Activated CD8-positive, alpha-beta T cell treated with anti-CD3 and anti-CD28 coated beads for 36 hours (primary cell): Measurements from ENCODE around the gene OXCT2. TPM values are rescaled to one million over a fixed set of nuclear protein-coding genes. Genes with fewer than 3 reads are reported as not detected.
"Not testable (repeated sequence)": the region's sequence is repeated elsewhere in the genome, so short reads cannot be mapped to it uniquely, and the experiment has no call there.

ENCODE experiments used
- ATAC-seq: fragments of 200-7000 bp; cut with Tn5 transposase; one replicate; pipeline ENCODE4 v1.10.0; 2021; ENCODE audit warnings: mild to moderate bottlenecking, moderate library complexity
- CTCF ChIA-PET: fragments of 350-600 bp; sonication (Branson Sonifier 250); formaldehyde crosslinking; loops from one replicate; lab custom pipeline; 2021; ENCODE audit warnings: antibody characterized with exemption; lab: Charles Lee
- POLR2A ChIA-PET: fragments of 350-600 bp; sonication (Branson Sonifier 250); formaldehyde crosslinking; loops from one replicate; lab custom pipeline; 2021; ENCODE audit warnings: antibody characterized with exemption; lab: Charles Lee
- DNase-seq: peaks from one replicate; pipeline ENCODE4 v3.0.0-alpha.2; 2020
- H3K27ac Mint-ChIP-seq: one replicate; pipeline ENCODE4 v1.8.0; 2021; ENCODE audit warnings: mild to moderate bottlenecking, mixed read lengths
- H3K27me3 Mint-ChIP-seq: one replicate; pipeline ENCODE4 v1.8.0; 2021; ENCODE audit warnings: mixed read lengths
- H3K36me3 Mint-ChIP-seq: one replicate; pipeline ENCODE4 v1.8.0; 2021; ENCODE audit warnings: low read depth, mixed read lengths
- H3K4me1 Mint-ChIP-seq: one replicate; pipeline ENCODE4 v1.8.0; 2021; ENCODE audit warnings: low read depth, mixed read lengths
- H3K4me3 Mint-ChIP-seq: one replicate; pipeline ENCODE4 v1.8.0; 2021; ENCODE audit warnings: mild to moderate bottlenecking, moderate library complexity, mixed read lengths
- H3K9me3 Mint-ChIP-seq: one replicate; pipeline ENCODE4 v1.8.0; 2021; ENCODE audit warnings: mixed read lengths
- intact Hi-C: fragments of 100-400 bp; cut with micrococcal nuclease; formaldehyde crosslinking; loops from one replicate; pipeline ENCODE4 v1.10.0; 2022
- total RNA-seq, 2 experiments: library from RNA; stranded (reverse); gene quantifications; one replicate each; pipeline ENCODE4 v1.2.3, GENCODE V29; 2021
- TF ChIP-seq, protein P1 (sequence below): fragments of 200-600 bp; IDR thresholded peaks from one replicate; pipeline ENCODE4 v1.8.0; 2022; ENCODE audit warnings: antibody characterized with exemption, mild to moderate bottlenecking

Gene OXCT2
- total RNA-seq, 2 experiments from 2014 or later, result 2.7 to 4.2 TPM

GRCh38 chr1:39763619-39764374 lies 7.4 kb downstream of the OXCT2 start:
- H3K27ac Mint-ChIP-seq, POLR2A ChIA-PET, H3K4me3 Mint-ChIP-seq, H3K9me3 Mint-ChIP-seq, DNase-seq, H3K36me3 Mint-ChIP-seq, CTCF ChIA-PET, H3K4me1 Mint-ChIP-seq, ATAC-seq, H3K27me3 Mint-ChIP-seq, intact Hi-C loops: not testable (repeated sequence)

DNA sequence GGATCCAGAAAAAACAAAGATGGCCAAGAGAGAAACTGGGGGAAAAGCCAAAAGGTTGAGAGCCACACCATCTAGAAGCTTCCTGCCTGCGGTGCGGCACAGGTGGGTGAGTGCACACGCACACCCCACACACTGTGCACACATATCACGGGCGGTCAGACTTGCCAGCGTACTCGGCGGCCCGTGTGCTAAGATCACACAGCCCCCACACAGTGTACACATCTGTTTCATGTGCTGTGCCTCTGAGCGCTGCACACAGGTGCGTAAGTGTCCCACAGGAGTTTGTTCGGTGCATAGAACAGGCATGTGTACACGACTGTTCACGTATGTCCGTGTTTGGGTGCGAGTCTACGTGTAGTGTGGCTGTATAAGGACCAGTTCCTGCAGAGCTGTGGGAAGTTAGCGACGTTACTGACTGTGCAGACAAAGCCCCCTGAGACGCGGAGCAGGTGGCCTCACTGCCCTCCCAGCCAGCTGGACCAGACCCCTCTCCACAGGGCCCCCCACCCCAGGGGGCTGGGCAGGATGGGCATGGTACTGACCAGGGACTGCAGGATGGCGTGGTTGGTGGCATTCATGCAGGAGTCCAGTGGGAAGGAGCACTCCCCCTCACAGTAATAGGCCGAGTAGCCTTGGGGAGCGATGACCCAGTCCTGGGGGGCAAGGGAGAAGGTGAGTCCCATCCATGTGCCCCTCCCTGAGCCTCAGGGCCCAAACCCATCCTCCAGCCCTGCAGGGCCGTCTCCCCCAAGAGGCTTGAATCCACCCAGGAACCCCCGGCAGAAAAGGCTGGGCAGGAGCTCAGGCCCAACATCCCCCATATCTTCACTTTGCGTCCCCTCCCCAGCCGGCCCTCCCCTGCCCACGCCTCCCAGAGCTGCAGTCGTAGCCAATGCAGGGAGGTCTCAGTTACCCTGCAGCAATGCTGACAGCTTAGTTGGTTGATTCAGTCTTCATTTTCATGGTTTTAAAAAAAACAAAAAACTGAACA lies 8.3 kb downstream of the OXCT2 start:
- Mint-ChIP-seq H3K36me3 (peaks cover 8% of the 10 kb centered on the region), H3K27me3 (no peaks in the 10 kb centered on the region), H3K9me3 (no peaks in the 10 kb centered on the region), H3K27ac (no peak overlapping the region), H3K4me1 (no peaks in the 10 kb centered on the region), H3K4me3 (no peak overlapping the region)
- intact Hi-C loops, result no loop called here
- ChIA-PET CTCF (no interaction called here), POLR2A (no interaction called here)
- TF ChIP-seq, protein P1, sequence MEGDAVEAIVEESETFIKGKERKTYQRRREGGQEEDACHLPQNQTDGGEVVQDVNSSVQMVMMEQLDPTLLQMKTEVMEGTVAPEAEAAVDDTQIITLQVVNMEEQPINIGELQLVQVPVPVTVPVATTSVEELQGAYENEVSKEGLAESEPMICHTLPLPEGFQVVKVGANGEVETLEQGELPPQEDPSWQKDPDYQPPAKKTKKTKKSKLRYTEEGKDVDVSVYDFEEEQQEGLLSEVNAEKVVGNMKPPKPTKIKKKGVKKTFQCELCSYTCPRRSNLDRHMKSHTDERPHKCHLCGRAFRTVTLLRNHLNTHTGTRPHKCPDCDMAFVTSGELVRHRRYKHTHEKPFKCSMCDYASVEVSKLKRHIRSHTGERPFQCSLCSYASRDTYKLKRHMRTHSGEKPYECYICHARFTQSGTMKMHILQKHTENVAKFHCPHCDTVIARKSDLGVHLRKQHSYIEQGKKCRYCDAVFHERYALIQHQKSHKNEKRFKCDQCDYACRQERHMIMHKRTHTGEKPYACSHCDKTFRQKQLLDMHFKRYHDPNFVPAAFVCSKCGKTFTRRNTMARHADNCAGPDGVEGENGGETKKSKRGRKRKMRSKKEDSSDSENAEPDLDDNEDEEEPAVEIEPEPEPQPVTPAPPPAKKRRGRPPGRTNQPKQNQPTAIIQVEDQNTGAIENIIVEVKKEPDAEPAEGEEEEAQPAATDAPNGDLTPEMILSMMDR, result no peak
- ATAC-seq, result no peak
- DNase-seq, result no peak

GRCh38 chr1:39761557-39762260 lies 9.4 kb downstream of the OXCT2 start:
- H3K27ac Mint-ChIP-seq, result no peak overlapping the region
- H3K36me3 Mint-ChIP-seq, result peaks cover 14% of the 10 kb centered on the region
- ATAC-seq, result no peak
- no peaks in the 10 kb centered on the region for H3K4me1 Mint-ChIP-seq
- CTCF ChIA-PET, result no interaction called here
- TF ChIP-seq, protein P1, result no peak
- intact Hi-C loops, result no loop called here
- H3K9me3 Mint-ChIP-seq, result no peaks in the 10 kb centered on the region
- no peaks in the 10 kb centered on the region for H3K27me3 Mint-ChIP-seq
- POLR2A ChIA-PET, result no interaction called here
- DNase-seq, result no peak
- no peak overlapping the region for H3K4me3 Mint-ChIP-seq

GRCh38 chr1:39761016-39761415 lies 10.1 kb downstream of the OXCT2 start:
- Mint-ChIP-seq H3K9me3 (no peaks in the 10 kb centered on the region), H3K27me3 (no peaks in the 10 kb centered on the region), H3K36me3 (peaks cover 18% of the 10 kb centered on the region), H3K4me3 (no peak overlapping the region), H3K27ac (no peak overlapping the region), H3K4me1 (no peaks in the 10 kb centered on the region)
- no peak for DNase-seq
- ChIA-PET CTCF (no interaction called here), POLR2A (no interaction called here)
- no peak for ATAC-seq
- intact Hi-C loops, result no loop called here
- TF ChIP-seq, protein P1, result no peak
